GM12864 (cell line): ENCODE data around the gene OPHN1.
"Not testable (repeated sequence)": the region's sequence is repeated elsewhere in the genome, so short reads cannot be mapped to it uniquely, and the experiment has no call there.

Experiments used
- DNase-seq: peaks from one replicate; pipeline ENCODE4 v3.0.0-alpha.2; 2011; ENCODE audit warnings: low read depth
- H3K4me3 ChIP-seq: 2 replicates; pipeline ENCODE4 v1.5.1; 2011; ENCODE audit warnings: mild to moderate bottlenecking, low read depth, low read length, control low read depth
- CTCF ChIP-seq: IDR thresholded peaks from 2 replicates; pipeline ENCODE4 v1.5.1; 2011; ENCODE audit warnings: low read depth, mild to moderate bottlenecking, moderate library complexity, low read length, control low read depth, inconsistent platforms; ENCODE audit errors: missing control alignments

Gene OPHN1

GRCh38 chrX:68072041-68072440 is 361.3 kb downstream of the OPHN1 start:
- H3K4me3 ChIP-seq: no peak overlapping the region
- no peak for TF ChIP-seq CTCF
- no peak for DNase-seq

- not testable (repeated sequence) for H3K4me3 ChIP-seq, DNase-seq
These were observed 363.2 kb downstream of the OPHN1 start for GRCh38 chrX:68070119-68070518.

GRCh38 chrX:68061206-68061535 is 372.1 kb downstream of the OPHN1 start:
- no peak for TF ChIP-seq CTCF
- DNase-seq: no peak
- no peak overlapping the region for H3K4me3 ChIP-seq

GRCh38 chrX:68060506-68061205 is 372.6 kb downstream of the OPHN1 start:
- DNase-seq: no peak
- no peak overlapping the region for H3K4me3 ChIP-seq
- no peak for TF ChIP-seq CTCF

GRCh38 chrX:68059469-68059868 is 373.8 kb downstream of the OPHN1 start:
- no peak for DNase-seq
- no peak overlapping the region for H3K4me3 ChIP-seq
- TF ChIP-seq CTCF: no peak

- DNase-seq: no peak
- TF ChIP-seq CTCF: no peak
- H3K4me3 ChIP-seq: no peak overlapping the region
These were observed 383.8 kb downstream of the OPHN1 start for GRCh38 chrX:68049466-68049865.

GRCh38 chrX:68048774-68049173 is 384.5 kb downstream of the OPHN1 start:
- no peak for TF ChIP-seq CTCF
- H3K4me3 ChIP-seq: no peak overlapping the region
- no peak for DNase-seq
